OCI-M2 (cell line): ENCODE results near the gene OR6C2.
"Not testable (repeated sequence)": the region's sequence is repeated elsewhere in the genome, so short reads cannot be mapped to it uniquely, and the experiment has no call there.

ENCODE experiments used
- DNase-seq: peaks from one replicate; lab custom pipeline; 2025; ENCODE audit not compliant: unreplicated experiment; lab: John Stamatoyannopoulos, UW

The OR6C2 gene

DNA sequence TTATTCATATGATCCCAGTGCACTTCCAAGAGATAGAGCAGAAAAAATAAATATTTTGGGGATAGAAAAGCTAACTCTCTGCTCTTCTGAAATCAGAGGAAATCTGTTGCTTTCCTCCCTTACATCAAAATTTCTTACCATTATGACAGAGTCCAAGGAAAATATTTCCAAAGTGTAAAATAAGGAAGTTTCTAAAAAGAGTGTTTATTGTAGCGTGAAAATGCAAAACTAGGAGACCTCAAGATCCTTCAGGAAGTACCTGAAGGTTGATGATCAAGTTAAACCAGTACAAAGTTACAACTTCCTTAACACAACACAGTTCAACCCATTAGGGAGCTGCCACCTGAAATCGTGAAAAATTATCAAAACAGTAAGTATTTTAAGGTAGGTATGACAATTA is at the start of gene OR6C2:
Gene OR6C2, plus strand, starts transcription at position 301 of the 400 bp plus-strand sequence. CDS start 8,138 bp downstream, outside the sequence.
- no peak for DNase-seq

DNA sequence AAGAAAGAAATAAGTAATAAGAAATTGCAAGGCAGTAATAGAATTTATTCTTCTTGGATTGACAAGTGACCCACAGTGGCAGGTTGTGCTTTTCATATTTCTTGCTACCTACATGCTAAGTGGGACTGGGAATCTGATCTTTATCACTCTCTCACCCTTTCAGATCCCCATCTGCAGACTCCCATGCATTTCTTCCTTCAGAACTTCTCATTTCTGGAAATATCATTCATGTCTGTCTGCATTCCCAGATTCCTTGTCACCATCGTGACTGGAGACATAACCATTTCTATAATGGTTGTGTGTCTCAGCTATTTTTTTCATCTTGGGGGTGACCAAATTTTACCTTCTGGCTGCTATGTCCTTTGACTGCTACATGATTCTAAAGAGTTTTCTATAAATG is 47.5 kb upstream of the OR6C2 start:
- DNase-seq: no peak

DNA sequence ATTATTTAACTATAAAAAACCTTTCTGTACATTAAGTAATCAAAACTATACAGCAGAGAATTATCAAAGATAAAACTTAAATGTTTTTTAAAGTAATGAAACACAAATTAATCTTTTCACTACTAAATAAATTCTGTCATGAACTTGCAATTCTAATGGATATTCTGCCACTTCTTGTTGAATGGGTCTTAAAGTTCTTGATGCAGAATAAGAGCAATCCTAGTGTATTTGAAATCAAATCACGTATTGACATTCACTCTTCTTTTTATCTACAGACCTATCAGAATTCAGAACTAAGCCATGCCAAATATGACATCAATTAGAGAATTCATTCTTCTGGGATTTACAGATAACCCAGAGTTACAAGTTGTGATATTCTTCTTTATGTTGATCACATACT is 43.6 kb upstream of the OR6C2 start, which contains the start of gene OR6C65:
Gene OR6C65, plus strand, starts transcription at position 301 of the 400 bp plus-strand sequence. Its CDS starts 0 bp downstream, at position 301.
- DNase-seq: no peak

DNA sequence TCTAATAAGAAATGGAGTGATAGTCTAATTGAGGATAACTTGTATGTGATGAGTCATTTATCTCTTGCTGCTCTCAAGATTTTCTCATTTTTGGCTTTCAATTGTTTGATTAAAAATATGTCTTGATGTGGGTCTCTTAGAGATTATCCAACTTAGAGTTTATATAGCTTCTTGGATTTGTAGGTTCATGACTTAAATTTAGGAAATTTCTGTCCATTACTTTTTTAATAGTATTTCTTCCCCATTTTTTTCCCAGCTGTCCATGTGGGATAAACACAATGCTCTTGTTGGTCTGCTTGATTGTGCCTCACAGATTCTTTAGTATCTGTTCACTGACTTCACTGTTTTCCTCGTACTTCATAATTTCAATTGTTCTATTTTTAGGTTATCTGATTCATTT is 36.0 kb upstream of the OR6C2 start:
- no peak for DNase-seq

DNA sequence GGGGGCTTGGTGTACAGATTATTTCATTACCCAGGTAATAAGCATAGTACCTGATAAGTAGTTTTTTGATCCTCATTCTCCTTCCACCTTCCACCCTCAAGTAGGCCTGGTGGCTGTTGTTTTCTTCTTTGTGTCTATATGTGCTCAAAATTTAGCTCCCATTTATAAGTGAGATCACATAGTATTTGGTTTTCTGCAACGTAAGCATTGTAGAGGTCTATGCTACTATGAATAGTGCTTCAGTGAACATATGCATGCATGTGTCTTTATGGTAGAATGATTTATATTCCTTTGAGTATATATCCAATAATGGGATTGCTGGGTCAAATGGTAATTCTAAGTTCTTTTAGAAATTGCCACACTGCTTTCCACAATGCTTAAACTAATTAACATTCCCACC is 34.7 kb upstream of the OR6C2 start:
- not testable (repeated sequence) for DNase-seq

DNA sequence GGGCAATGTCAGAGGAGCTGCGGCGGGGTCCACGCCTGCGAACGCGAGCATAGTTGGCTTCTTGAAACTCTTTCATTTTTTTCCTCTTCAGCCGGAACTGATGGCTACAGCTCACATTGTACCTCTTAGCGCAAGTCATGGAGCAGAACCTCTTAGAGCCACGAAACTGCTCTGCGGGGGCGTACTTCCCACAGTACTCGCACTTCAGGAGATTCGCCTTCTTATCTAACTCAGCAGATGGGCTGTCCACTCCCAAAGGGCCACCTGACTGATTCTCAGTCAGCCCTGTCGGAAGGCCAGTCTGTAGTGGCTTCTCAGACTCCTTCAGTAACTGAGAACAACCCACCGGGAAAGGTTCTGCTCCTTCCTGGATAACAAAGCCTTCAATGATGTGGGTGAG is 31.7 kb upstream of the OR6C2 start:
- DNase-seq: not testable (repeated sequence)

DNA sequence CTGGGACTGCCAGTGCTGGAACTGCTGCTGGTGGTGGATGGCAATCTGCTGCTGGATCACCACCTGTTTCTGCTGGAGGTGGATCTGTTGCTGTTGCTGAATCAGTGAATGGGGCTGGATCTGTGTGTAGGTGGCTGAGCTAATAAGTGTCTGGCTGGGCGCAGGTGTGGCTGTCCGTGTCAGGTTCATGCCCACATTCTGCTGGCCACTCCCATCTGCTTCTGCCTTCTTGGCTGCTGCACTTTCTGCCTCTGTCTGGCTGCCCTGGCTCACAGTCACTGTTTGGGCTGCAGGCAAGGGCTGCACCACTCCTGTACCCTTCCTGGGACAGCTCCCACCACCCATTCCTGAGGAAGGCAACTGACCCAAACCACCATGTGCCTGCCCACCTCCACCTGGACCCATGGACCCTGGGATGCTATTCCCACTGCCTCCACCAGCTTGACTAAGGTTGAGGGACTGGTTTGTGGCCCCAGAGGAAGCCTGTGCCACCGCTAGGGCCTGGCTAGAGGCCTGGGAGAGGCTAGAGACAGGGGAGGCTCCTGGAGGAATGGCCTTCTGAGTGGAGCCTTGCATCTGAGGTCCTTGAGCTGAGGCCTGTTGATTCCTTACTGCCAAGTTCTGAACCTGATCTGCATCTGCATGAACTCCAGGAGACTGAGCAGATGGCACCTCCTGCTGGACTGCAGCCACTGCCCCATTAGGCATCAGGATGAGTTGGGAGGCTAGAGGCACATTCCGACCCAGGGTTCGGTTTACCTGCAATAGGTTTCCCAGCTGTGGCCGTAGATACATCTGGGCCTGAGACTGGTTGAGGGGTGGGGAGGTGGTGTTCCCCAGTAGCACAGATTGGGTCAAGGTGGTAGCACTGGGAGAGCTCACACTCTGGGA is 30.1 kb upstream of the OR6C2 start:
- DNase-seq: not testable (repeated sequence)

DNA sequence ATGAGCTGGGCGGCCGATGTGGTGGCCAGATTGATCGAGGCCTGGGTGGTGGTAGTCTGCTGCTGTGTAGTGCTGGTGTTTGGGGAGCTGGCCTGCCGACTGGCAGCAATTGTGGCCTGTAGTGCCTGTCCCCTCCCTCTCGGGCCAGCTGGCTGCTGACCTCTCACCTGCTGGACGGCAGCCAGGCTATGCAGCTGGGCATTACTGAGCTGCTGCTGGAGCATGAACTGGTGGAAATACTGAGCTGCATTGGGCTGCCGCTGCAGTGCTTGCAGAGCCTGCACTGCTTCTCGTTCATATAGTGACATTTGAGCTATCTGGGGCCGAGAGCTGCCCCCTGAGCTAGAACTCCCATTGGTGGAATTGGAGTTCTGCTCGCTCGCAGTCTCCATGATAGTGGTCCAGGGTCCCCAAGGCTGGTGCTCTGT is 29.5 kb upstream of the OR6C2 start:
- DNase-seq: not testable (repeated sequence)

DNA sequence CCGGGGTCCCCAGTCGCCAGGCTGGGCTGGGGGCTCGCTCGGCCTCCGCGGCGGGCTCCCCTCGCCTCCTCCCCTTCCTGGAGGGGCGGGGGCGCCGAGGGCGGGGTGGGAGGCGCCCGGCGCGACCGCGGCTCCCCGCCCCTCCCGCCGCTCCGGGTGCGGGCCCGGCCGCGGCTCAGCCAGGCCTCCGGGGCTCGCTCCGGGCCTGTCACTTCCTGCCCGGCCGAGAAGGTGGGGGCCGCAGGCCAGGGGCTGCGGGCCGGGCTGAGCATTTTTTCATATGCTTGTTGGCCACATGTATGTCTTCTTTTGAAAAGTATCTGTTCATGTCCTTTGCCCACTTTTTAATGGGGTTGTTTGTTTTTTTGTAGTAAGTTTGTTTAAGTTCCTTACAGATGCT is 29.0 kb upstream of the OR6C2 start:
- not testable (repeated sequence) for DNase-seq

DNA sequence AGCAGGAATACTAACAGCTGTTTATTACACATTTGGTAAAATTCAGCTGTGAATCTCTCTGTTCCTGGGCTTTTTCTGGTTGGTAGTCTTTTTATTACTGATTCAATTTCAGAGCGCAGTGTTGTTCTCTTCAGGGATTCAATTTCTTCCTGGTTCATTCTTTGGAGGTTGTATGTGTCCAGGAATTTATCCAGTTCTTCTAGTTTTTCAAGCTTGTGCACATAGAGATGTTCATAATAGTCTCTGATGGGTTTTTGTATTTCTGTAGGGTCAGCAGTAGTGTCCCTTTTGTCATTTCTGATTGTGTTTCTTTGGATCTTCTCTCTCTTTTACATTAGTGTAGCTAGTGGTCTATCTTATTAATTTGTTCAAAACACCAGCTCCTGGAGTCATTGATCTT is 26.9 kb upstream of the OR6C2 start:
- no peak for DNase-seq

DNA sequence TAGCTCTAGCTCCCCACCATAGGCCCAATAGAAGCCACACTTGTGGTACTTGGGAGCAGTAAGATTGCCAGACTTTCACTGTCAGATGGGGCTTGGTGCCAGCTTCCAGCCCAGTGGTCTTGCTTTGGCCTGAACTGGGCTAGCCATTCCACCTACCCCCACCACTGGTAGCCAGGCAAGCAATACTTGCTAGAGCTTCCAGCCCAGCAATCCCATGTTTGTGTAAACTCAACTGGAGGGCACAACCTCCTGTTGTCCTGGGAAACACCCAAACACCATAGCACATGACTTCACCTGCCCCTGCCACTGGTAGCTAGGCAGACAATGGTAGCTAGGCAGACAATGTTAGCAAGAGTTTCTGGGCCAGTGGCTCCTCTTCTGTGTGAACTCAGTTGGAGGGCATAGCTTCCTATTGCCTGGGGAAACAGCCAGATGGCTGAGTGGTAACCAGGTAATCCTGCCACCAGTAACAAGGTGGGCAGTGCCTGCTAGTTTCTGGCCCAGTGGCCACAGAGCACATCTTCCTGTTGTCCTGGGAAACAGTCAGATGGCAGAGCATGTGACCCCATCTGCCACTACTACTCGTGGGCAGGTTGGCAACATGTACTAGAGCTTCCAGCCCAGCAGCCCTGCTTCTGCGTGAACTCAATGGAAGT is 23.4 kb upstream of the OR6C2 start:
- DNase-seq: no peak

DNA sequence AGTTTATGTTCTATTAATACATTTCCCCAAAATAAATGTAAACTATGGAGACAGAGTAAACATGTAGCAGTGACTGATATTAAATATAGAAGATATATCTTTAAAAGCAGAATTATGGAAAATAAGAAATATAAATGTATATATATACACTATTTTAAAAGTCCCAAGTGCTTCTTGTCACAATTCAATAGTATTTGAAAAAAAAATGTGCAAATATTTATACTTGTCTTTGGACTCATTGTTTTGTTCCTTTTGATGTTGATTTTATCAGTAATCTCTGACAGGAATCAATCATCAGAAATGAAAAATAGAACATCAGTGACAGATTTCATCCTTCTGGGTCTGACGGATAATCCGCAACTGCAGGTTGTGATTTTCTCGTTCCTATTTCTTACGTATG is 17.9 kb upstream of the OR6C2 start, which contains the start of gene OR6C76:
Gene OR6C76, plus strand, starts transcription at position 301 of the 400 bp plus-strand sequence. Its CDS starts 0 bp downstream, at position 301.
- DNase-seq: no peak

DNA sequence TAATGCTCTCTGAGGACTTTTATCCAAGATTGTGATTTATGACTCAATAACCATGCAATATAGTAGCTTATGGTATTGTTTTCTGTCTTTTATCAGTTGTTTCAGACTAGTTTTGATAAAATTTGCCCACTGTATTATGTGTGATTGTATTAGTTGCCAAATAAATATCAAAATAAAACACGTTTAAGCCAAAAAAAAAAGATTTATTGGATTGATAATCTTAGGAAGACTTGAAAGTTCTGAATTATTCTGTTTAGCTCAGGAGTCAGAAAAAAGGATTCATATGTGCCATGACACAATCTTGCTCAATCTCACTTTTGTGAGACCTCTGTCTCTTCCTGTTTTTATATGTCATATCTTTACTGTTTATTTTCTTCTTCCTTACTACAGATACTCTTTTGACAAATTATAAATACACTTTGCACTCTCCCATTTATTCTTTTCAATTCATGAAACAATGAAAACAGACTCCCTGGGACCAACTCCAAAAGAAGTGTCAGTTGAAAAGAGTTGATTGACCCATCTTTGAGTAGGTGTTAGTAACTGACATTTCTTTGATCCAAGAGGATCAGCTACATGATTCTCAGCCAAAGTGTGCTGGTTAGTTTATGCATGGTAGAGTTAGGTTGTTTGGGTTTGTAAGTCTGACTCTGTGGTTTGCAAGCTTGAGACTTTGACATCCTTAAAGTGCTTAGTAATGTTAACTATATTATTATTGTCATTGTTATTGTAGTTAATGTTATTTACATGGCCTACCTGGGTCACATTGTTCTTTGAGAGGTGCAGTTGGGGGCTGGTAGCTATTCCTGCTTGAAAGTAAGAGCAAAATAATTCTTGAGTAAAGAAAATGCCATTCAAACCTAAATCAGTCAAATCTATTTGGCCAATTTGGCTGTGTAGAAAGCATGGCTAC is 15.3 kb upstream of the OR6C2 start:
- no peak for DNase-seq

DNA sequence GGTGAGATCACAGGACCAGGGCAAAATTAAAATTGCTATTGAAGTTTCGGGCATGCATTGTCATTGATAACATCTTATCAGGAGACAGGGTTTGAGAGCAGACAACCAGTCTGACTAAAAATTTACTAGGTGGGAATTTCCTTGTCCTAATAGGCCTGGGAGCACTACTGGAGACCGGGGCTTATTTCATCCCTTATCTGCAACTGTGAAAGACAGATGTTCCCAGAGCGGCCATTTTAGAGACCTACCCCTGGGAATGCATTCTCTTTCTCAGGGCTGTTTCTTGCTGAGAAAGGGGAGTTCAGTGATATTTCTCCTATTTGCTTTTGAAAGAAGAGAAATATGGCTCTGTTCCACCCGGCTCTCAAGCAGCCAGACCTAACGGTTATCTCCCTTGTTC is 2.6 kb upstream of the OR6C2 start:
- DNase-seq: not testable (repeated sequence)

DNA sequence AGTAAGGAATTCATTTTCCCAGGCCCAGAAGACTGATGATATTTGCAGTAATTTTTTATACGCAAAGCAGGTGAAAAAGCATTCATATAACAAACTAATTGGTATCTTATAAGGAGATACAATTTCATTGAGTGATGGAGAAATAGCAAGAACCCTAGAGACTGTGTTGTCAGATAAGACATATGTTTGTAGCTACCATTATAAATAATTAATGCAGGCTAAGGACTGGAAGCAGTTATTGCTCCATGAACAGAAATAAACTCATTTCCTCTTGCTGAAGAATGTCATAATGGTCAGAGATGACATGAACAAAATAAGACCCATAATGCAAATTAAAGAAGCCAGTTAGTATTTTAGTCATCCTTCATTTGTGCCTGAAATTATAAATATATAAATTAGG is 1.5 kb downstream of the OR6C2 start:
- DNase-seq: no peak

DNA sequence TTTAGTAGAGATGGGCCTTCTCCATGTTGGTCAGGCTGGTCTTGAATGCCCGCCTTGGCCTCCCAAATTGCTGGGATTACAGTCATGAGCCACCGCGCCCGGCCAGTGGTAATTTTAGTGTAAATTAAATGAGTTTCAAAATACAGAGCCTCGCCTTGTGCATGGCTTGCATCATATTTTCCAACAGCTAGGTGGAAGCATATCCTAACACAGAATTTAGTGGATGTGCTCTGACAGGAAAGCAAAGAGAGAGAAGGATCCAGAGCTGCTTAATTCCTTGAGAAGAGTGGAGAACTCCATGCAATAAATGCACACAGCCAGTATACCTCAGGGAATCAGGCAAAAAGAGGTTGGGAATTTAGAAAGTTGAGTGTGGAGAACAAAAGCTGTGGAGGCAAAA is 2.5 kb downstream of the OR6C2 start:
- DNase-seq: no peak

DNA sequence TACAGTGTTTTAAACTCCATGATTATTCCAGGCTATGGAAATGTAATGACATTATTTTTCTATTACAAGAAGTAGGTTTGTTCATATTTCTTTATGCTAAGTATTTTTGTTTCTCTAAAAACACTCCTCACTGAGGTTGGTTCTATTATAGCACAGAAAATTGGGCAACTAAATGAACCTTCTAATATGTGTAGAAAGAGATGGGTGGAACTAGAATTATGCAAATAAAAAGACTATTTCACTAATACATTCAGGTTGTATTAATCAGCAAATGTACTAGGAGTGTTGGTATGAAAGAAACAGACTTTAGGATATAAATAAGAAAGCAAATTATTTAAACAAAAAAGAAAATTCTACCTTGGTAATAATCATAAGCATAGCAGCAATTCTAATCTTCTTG is 4.9 kb downstream of the OR6C2 start:
- DNase-seq: no peak

DNA sequence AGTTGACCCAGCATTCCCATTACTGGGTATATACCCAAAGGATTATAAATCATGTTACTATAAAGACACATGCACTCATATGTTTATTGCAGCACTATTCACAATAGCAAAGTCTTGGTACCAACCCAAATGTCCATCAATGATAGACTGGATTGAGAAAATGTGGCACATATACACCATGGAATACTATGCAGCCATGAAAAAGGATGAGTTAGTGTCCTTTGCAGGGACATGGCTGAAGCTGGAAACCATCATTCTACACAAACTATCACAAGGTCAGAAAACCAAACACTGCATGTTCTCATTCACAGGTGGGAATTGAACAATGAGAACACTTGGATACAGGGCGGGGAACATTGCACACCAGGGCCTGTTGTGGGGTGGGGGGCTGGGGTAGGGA is 21.1 kb downstream of the OR6C2 start:
- DNase-seq: not testable (repeated sequence)

DNA sequence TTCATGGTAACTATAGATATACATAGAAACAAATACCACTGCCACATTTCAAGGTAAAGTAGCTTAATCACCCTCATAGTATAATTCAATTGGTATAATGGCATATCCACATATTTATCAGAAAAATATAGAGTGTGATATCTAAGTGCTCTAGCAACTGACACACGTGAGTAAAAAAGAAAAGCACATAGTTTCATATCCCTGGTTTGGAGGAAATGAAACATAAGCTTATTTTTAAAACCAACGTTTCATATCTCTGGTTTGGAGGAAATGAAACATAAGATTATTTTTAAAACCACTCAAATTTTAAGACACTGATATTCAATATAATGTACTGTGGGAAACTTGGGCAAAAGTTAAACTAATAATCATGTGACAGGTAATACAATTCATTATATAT is 24.0 kb downstream of the OR6C2 start:
- DNase-seq: no peak

DNA sequence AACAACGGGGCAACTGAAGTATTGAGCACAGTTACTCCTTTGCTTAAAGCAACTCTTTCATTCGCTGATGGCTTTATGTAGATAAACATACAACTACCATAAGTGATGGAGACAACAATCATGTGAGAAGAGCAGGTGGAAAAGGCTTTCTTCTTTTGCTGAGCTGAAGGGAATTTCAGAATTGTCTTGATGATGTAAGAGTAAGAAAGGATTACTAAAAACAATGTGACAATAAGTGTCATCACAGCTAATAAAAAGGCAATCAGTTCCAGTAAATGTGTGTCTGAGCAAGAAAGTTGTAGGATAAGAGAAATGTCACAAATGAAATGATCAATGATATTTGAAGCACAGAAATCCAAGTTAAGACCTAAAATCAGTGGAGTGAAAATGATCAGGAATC is 25.4 kb downstream of the OR6C2 start:
- DNase-seq: no peak
